Activated T-cell treated with anti-CD3 and anti-CD28 coated beads, Interleukin-2, amount 50 U/mL, for 24 hours (primary cell): ENCODE data around the gene JPH3.

Source experiments
- DNase-seq: peaks from one replicate; pipeline ENCODE4 v3.0.0-alpha.2; 2020
- H3K27ac Mint-ChIP-seq: 2 replicates; pipeline ENCODE4 v1.8.0; 2020; ENCODE audit warnings: mild to moderate bottlenecking, mixed read lengths
- H3K27me3 Mint-ChIP-seq: 2 replicates; pipeline ENCODE4 v1.8.0; 2020; ENCODE audit warnings: mixed read lengths
- H3K36me3 Mint-ChIP-seq: 2 replicates; pipeline ENCODE4 v1.8.0; 2020; ENCODE audit warnings: low read depth, mixed read lengths
- H3K4me1 Mint-ChIP-seq: 2 replicates; pipeline ENCODE4 v1.8.0; 2020; ENCODE audit warnings: low read depth, mixed read lengths
- H3K4me3 Mint-ChIP-seq: 2 replicates; pipeline ENCODE4 v1.8.0; 2020; ENCODE audit warnings: mild to moderate bottlenecking, moderate library complexity, mixed read lengths
- H3K9me3 Mint-ChIP-seq: 2 replicates; pipeline ENCODE4 v1.8.0; 2020; ENCODE audit warnings: mixed read lengths

JPH3 gene

GRCh38 chr16:87583453-87584131 lies 18.7 kb upstream of the JPH3 start:
- Mint-ChIP-seq H3K9me3 (no peaks in the 10 kb centered on the region), H3K4me3 (no peak overlapping the region), H3K27ac (no peak overlapping the region), H3K27me3 (peaks cover 71% of the 10 kb centered on the region), H3K4me1 (no peaks in the 10 kb centered on the region), H3K36me3 (no peaks in the 10 kb centered on the region)
- no peak for DNase-seq

DNA sequence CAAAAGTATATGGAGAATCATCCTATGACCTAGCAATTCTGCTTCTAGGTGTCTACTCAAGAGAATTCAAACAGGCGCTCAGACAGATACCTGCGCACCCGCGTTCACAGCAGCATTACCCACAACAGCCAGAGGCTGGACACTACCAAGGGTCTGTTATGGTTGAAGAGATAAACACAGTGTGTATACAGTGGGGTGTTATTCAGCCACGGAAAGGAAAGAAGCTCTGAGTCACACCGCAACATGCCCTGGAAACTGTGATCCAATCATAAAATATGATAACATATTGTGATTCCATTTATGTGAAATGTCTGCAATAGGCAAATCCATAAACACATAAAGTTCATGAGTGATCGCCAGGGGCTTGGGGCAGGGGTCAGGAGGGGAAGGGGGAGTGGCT lies 18.0 kb upstream of the JPH3 start:
- no peaks in the 10 kb centered on the region for H3K36me3 Mint-ChIP-seq
- H3K4me3 Mint-ChIP-seq, result no peak overlapping the region
- DNase-seq, result no peak
- H3K4me1 Mint-ChIP-seq, result no peaks in the 10 kb centered on the region
- H3K27me3 Mint-ChIP-seq, result peaks cover 74% of the 10 kb centered on the region
- no peaks in the 10 kb centered on the region for H3K9me3 Mint-ChIP-seq
- no peak overlapping the region for H3K27ac Mint-ChIP-seq

DNA sequence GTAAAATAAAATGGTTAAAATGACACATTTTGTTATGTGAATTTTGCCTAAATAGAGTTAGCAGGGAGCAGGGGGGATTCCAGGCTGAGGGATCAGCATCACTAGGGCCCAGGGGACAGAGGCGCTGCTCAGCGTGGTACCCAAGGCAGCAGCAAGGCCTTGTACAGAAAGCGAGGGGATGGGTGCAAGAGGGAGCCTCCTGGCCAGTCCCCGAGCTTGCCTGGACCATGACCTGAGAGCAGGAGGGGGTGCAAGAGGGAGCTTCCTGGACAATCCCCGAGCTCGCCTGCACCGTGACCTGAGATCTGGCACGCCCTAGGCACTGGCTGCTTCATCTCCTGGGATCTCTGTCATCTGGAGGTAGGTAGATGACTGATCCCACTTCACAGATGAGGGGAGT lies 17.3 kb upstream of the JPH3 start:
- Mint-ChIP-seq H3K27ac (no peak overlapping the region), H3K9me3 (no peaks in the 10 kb centered on the region), H3K4me1 (no peaks in the 10 kb centered on the region), H3K27me3 (peaks cover 73% of the 10 kb centered on the region), H3K4me3 (no peak overlapping the region), H3K36me3 (no peaks in the 10 kb centered on the region)
- no peak for DNase-seq

DNA sequence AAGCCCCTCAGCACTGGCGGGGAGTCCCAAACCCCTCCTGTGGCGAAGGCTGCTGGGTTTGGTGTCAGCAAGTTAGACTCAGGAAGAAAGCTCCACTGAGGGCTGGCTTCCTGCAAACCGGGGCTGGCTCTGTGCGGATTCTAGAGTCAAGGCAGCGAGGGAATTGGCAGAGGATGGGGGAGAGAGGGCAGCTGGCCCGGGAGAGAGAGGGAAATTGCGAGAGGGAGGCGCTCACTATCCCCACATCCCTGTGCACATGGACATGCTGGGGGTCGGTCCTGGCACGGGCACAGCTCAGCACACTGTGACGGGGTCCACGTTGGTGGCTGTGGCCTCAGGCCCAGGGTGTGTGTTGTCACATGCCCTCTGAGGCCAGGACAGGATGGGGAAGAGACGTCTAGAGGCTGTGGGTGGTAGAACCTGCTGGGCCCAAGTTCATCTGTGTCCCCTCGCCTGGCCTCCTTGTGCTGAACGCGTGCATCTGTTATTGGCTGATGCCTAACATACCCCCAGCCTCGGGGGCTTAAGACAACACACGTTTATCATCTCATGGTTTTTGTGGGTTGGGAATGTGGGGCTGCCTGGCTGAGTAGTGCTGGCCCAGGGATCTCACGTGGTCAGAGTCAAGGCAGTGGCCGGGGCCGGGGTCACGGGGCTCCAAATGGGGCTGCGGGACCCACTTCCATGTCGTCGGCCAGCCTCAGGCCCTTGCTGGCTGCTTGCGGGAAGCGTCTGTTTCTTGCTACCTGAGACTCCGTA lies 16.7 kb upstream of the JPH3 start:
- H3K36me3 Mint-ChIP-seq, result no peaks in the 10 kb centered on the region
- H3K9me3 Mint-ChIP-seq, result no peaks in the 10 kb centered on the region
- no peak for DNase-seq
- peaks cover 75% of the 10 kb centered on the region for H3K27me3 Mint-ChIP-seq
- H3K27ac Mint-ChIP-seq, result no peak overlapping the region
- no peak overlapping the region for H3K4me3 Mint-ChIP-seq
- no peaks in the 10 kb centered on the region for H3K4me1 Mint-ChIP-seq

GRCh38 chr16:87586201-87586782 lies 16.0 kb upstream of the JPH3 start:
- Mint-ChIP-seq H3K4me1 (no peaks in the 10 kb centered on the region), H3K27ac (no peak overlapping the region), H3K36me3 (no peaks in the 10 kb centered on the region), H3K27me3 (peaks cover 77% of the 10 kb centered on the region), H3K4me3 (no peak overlapping the region), H3K9me3 (no peaks in the 10 kb centered on the region)
- no peak for DNase-seq

GRCh38 chr16:87587636-87588035 lies 14.7 kb upstream of the JPH3 start:
- no peak overlapping the region for H3K27ac Mint-ChIP-seq
- H3K4me1 Mint-ChIP-seq, result no peaks in the 10 kb centered on the region
- H3K36me3 Mint-ChIP-seq, result no peaks in the 10 kb centered on the region
- peaks cover 75% of the 10 kb centered on the region for H3K27me3 Mint-ChIP-seq
- H3K9me3 Mint-ChIP-seq, result no peaks in the 10 kb centered on the region
- DNase-seq, result no peak
- H3K4me3 Mint-ChIP-seq, result no peak overlapping the region

GRCh38 chr16:87592018-87592712 lies 10.1 kb upstream of the JPH3 start:
- Mint-ChIP-seq H3K36me3 (no peaks in the 10 kb centered on the region), H3K9me3 (no peaks in the 10 kb centered on the region), H3K4me1 (no peaks in the 10 kb centered on the region), H3K27ac (no peak overlapping the region), H3K4me3 (no peak overlapping the region), H3K27me3 (peaks cover 50% of the 10 kb centered on the region)
- no peak for DNase-seq

DNA sequence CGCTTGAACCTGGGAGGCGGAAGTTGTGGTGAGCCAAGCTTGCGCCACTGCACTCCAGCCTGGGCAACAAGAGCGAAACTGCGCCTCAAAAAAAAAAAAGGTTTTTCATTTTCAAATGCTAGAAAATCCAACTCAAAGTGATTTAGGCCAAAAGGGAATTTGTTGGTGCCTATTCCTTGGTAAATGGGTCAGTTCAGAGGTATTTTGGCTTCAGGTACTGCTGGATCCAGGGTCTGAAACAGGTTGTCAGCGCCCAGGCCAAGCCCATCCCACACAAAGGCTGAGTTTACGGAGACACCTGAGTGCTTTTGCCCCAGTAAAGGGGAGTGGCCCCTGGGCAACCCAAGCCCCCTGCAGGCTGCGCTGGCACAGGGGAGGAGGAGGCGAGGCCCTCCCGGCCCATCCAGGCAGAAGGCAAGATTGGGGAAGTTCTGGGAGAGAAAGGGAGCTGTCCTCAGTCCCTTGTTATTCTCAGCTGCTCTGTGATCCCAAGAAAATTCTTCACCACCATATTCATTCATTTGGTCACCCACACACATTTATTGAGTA lies 8.5 kb upstream of the JPH3 start:
- no peak for DNase-seq
- Mint-ChIP-seq H3K27ac (no peak overlapping the region), H3K9me3 (no peaks in the 10 kb centered on the region), H3K4me3 (no peak overlapping the region), H3K4me1 (no peaks in the 10 kb centered on the region), H3K36me3 (no peaks in the 10 kb centered on the region), H3K27me3 (peaks cover 39% of the 10 kb centered on the region)

GRCh38 chr16:87595712-87596111 lies 6.6 kb upstream of the JPH3 start:
- Mint-ChIP-seq H3K27ac (no peak overlapping the region), H3K4me3 (no peak overlapping the region), H3K9me3 (peaks cover 3% of the 10 kb centered on the region), H3K27me3 (peaks cover 42% of the 10 kb centered on the region), H3K36me3 (no peaks in the 10 kb centered on the region), H3K4me1 (no peaks in the 10 kb centered on the region)
- DNase-seq, result no peak

DNA sequence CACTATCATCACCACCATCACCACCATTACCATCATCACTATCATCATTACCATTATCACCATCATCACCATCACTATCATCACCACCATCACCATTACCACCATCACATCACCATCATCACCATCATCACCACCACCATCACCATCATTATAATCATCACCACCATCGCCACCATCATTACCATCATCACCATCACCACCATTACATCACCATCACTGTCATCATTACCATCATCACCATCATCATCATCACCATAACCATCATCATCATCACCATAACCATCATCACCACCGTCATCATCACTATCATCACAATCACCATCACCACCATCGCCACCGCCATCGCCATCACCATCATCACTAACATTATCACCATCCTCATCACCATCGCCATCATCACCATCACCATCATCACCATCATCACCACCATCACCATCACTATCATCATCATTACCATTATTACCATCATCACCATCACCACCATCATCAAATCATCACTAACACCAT lies 4.9 kb upstream of the JPH3 start:
- Mint-ChIP-seq H3K4me3 (no peak overlapping the region), H3K27ac (no peak overlapping the region), H3K9me3 (peaks cover 3% of the 10 kb centered on the region), H3K27me3 (peaks cover 48% of the 10 kb centered on the region), H3K36me3 (no peaks in the 10 kb centered on the region), H3K4me1 (no peaks in the 10 kb centered on the region)
- no peak for DNase-seq

DNA sequence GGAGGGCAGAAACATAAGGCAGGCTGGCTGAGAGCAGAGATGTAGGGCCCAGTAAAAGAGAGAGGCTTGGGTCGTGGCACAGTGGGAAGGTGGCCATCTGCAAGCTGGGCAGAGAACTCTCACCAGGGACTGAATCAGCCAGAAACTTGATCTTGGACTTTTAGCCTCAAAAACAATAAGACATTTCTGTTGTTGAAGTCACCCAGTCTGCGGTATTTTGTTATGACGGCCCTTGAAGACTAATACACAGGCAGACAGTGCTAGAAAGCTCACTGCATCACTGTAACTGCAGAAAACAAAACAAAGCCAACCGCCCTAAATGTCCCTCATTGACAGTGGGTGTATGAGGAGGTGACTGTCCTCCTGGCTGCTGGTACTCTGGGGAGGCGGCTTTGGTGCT lies 3.9 kb upstream of the JPH3 start:
- H3K4me3 Mint-ChIP-seq, result no peak overlapping the region
- peaks cover 3% of the 10 kb centered on the region for H3K9me3 Mint-ChIP-seq
- H3K4me1 Mint-ChIP-seq, result peaks cover 5% of the 10 kb centered on the region
- peaks cover 51% of the 10 kb centered on the region for H3K27me3 Mint-ChIP-seq
- H3K27ac Mint-ChIP-seq, result no peak overlapping the region
- no peak for DNase-seq
- no peaks in the 10 kb centered on the region for H3K36me3 Mint-ChIP-seq

- Mint-ChIP-seq H3K27me3 (peaks cover 64% of the 10 kb centered on the region), H3K4me1 (peaks cover 12% of the 10 kb centered on the region), H3K9me3 (peaks cover 3% of the 10 kb centered on the region), H3K4me3 (no peak overlapping the region), H3K27ac (no peak overlapping the region), H3K36me3 (no peaks in the 10 kb centered on the region)
- DNase-seq, result no peak
Observed at GRCh38 chr16:87600246-87600645, 2.1 kb upstream of the JPH3 start.

DNA sequence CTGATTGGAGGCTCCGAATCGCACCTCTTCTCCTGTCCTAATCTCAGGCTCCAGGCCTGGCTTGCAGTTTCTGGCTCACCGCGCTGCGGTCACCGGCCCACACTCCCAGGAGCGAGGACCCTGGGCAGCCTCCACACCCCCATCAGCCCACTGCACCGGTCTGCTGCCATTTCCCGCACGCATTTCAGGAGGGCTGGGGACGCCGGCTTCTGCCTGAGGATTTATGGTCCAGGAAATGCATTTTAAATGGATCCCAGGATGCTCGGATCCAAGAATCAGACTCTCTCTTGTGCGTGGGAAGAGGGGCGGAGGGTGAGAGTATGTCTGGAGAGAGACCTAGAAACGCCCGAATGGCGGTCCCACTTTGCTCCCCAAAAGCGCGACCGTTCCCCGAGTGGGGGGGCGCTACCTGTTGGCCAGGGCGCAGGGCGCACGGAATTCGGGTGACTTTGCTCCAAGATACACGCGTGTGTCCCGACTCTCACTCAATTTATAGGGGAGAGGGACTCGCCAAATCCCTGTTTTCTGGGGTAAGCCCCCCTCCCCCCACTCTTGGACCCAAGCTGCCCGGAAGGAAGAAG lies 817 bp upstream of the JPH3 start:
- Mint-ChIP-seq H3K27ac (no peak overlapping the region), H3K27me3 (peaks cover 67% of the 10 kb centered on the region)

More for the DNA sequence above, 817 bp upstream of the JPH3 start:
- peaks cover 3% of the 10 kb centered on the region for H3K9me3 Mint-ChIP-seq
- no peaks in the 10 kb centered on the region for H3K36me3 Mint-ChIP-seq
- H3K4me3 Mint-ChIP-seq, result peak overlapping the region; percentile 41
- no peak for DNase-seq
- H3K4me1 Mint-ChIP-seq, result peaks cover 12% of the 10 kb centered on the region
